Upper lobe of left lung (tissue), 6 donors: Measurements from ENCODE around the gene SNX24. TPM values are rescaled to one million over a fixed set of nuclear protein-coding genes. Genes with fewer than 3 reads are reported as not detected.

Experiments used
- ATAC-seq, 2 donors: fragments of 200-7000 bp; cut with Tn5 transposase; one replicate each; pipeline ENCODE4 v1.9.1; 2022; ENCODE audit warnings: mild to moderate bottlenecking in 2 of 2, moderate library complexity in 2 of 2; ENCODE audit not compliant: low FRiP score in 2 of 2
- DNase-seq, 2 donors: peaks; one replicate each; pipeline ENCODE4 v3.0.0-alpha.2; 2019 to 2020
- H3K27ac ChIP-seq, 4 donors: fragments of 200-600 bp; sonication (generic); one replicate each; pipeline ENCODE4 v1.5.1; 2016 to 2019
- H3K27me3 ChIP-seq, 4 donors: fragments of 200-600 bp; sonication (generic); one replicate each; pipeline ENCODE4 v1.5.1; 2017 to 2019
- H3K36me3 ChIP-seq, 4 donors: fragments of 200-600 bp; sonication (generic); one replicate each; pipeline ENCODE4 v1.5.1; 2016 to 2019
- H3K4me1 ChIP-seq, 4 donors: fragments of 200-600 bp; sonication (generic); one replicate each; pipeline ENCODE4 v1.5.1; 2018 to 2019
- H3K4me3 ChIP-seq, 4 donors: fragments of 200-600 bp; sonication (generic); one replicate each; pipeline ENCODE4 v1.5.1; 2017 to 2019; ENCODE audit warnings: mild to moderate bottlenecking in 2 of 4, moderate library complexity in 1 of 4
- H3K9me3 ChIP-seq, 4 donors: fragments of 200-600 bp; sonication (generic); one replicate each; pipeline ENCODE4 v1.5.1; 2018 to 2019
- CTCF ChIP-seq, 6 experiments: fragments of 450-650 bp in 4 of 6; fragments of 200-600 bp in 2 of 6; sonication (generic) in 2 of 6; IDR thresholded peaks; one replicate each; pipeline ENCODE4 v1.5.1; 2016 to 2019; ENCODE audit warnings: antibody characterized with exemption in 6 of 6
- EP300 ChIP-seq, 4 donors: sonication (generic); formaldehyde crosslinking; IDR thresholded peaks; one replicate each; pipeline ENCODE4 v1.5.1; 2017; ENCODE audit warnings: antibody characterized with exemption in 4 of 4, control low read depth in 2 of 4
- POLR2A ChIP-seq, 4 donors: fragments of 450-650 bp; IDR thresholded peaks; one replicate each; pipeline ENCODE4 v1.5.1; 2016 to 2017; ENCODE audit warnings: antibody characterized with exemption in 4 of 4, mild to moderate bottlenecking in 2 of 4
- POLR2AphosphoS5 ChIP-seq, 2 donors: sonication (generic); formaldehyde crosslinking; IDR thresholded peaks; one replicate each; pipeline ENCODE4 v1.5.1; 2017; ENCODE audit warnings: antibody characterized with exemption in 2 of 2
- WGBS, 2 donors: methylation state at CpG; one replicate each; pipeline ENCODE4 v1.1.5; 2017 to 2018; 5-methylcytosine and 5-hydroxymethylcytosine counted together
- total RNA-seq, 6 donors: library from RNA; depleted of rRNA in 4 of 6; stranded (reverse); fragments of >200 nt in 4 of 6; gene quantifications; one replicate each; pipeline versions ENCODE4 v1.1.0 to v1.2.1, GENCODE V29; 2016 to 2021
- donor health status: DM: no; HTN: no; CAD: no; lungs with moderate emphysema.
- donor health status: DM: no; HTN: yes; CAD: no; lungs with severe emphysema.

Gene SNX24
- total RNA-seq, 6 donors from 2014 or later: 24.2 to 61.8 (median 35.6) TPM

GRCh38 chr5:122929980-122930379 is 84.6 kb downstream of the SNX24 start:
- WGBS, 2 donors: 95 to 96% methylated on average over 1 of the region's 1 CpG
- H3K9me3 ChIP-seq: no peaks in the 10 kb centered on the region
- DNase-seq (no peak), ATAC-seq (no peak)
- H3K4me1 ChIP-seq: no peaks in the 10 kb centered on the region
- no peak overlapping the region for H3K27ac ChIP-seq
- no peak overlapping the region for H3K4me3 ChIP-seq
- no peaks in the 10 kb centered on the region for H3K36me3 ChIP-seq
- TF ChIP-seq POLR2A (IDR thresholded peaks at IDR 0.05) (no peak), POLR2AphosphoS5 (IDR thresholded peaks at IDR 0.05) (no peak), CTCF (IDR thresholded peaks at IDR 0.05) (no peak), EP300 (IDR thresholded peaks at IDR 0.05) (no peak)
- H3K27me3 ChIP-seq: no peaks in the 10 kb centered on the region

- Histone ChIP-seq H3K36me3 (no peaks in the 10 kb centered on the region), H3K4me1 (peaks cover 5 to 16% (median 7%) of the 10 kb centered on the region in 4 donors), H3K27me3 (no peaks in the 10 kb centered on the region), H3K27ac (no peak overlapping the region), H3K4me3 (no peak overlapping the region), H3K9me3 (no peaks in the 10 kb centered on the region)
- ATAC-seq (peak in 1 of 2 donors; percentile 16), DNase-seq (peak in 1 of 2 donors; percentile 12)
- 90% methylated on average over 7 of the region's 7 CpGs for WGBS, 2 donors
- no peak for TF ChIP-seq CTCF (IDR thresholded peaks at IDR 0.05)
- TF ChIP-seq POLR2A (IDR thresholded peaks at IDR 0.05): no peak
- no peak for TF ChIP-seq EP300 (IDR thresholded peaks at IDR 0.05)
- TF ChIP-seq POLR2AphosphoS5 (IDR thresholded peaks at IDR 0.05): no peak
These were observed 88.5 kb downstream of the SNX24 start for GRCh38 chr5:122933956-122934355.

GRCh38 chr5:122936088-122936487 is 90.7 kb downstream of the SNX24 start:
- 67 to 94% methylated on average over 1 of the region's 1 CpG for whole genome bisulfite sequencing, 2 donors
- H3K27me3 ChIP-seq: no peaks in the 10 kb centered on the region
- no peak for ATAC-seq

GRCh38 chr5:122937914-122938313 is 92.5 kb downstream of the SNX24 start:
- H3K4me3 ChIP-seq: no peak overlapping the region
- peaks cover 7 to 24% (median 14%) of the 10 kb centered on the region in 4 donors for H3K4me1 ChIP-seq
- 29 to 56% methylated on average over 4 of the region's 4 CpGs for WGBS, 2 donors
- no peak for TF ChIP-seq POLR2AphosphoS5 (IDR thresholded peaks at IDR 0.05)
- no peak for TF ChIP-seq POLR2A (IDR thresholded peaks at IDR 0.05)
- no peak overlapping the region for H3K27ac ChIP-seq
- H3K9me3 ChIP-seq: no peaks in the 10 kb centered on the region
- H3K27me3 ChIP-seq: no peaks in the 10 kb centered on the region
- H3K36me3 ChIP-seq: no peaks in the 10 kb centered on the region
- DNase-seq (peak; percentile 8 to 63), ATAC-seq (peak in 1 of 2 donors; percentile 53)

More at GRCh38 chr5:122936088-122936487, 90.7 kb downstream of the SNX24 start:
- Histone ChIP-seq H3K9me3 (no peaks in the 10 kb centered on the region), H3K36me3 (no peaks in the 10 kb centered on the region), H3K4me3 (no peak overlapping the region), H3K27ac (no peak overlapping the region), H3K4me1 (peaks cover 5 to 16% (median 7%) of the 10 kb centered on the region in 4 donors)
- TF ChIP-seq POLR2A (IDR thresholded peaks at IDR 0.05) (no peak), CTCF (IDR thresholded peaks at IDR 0.05) (no peak), EP300 (IDR thresholded peaks at IDR 0.05) (no peak), POLR2AphosphoS5 (IDR thresholded peaks at IDR 0.05) (no peak)
- no peak for DNase-seq

- Histone ChIP-seq H3K27ac (no peak overlapping the region), H3K4me3 (no peak overlapping the region), H3K27me3 (no peaks in the 10 kb centered on the region), H3K36me3 (no peaks in the 10 kb centered on the region), H3K4me1 (peaks cover 7 to 30% (median 20%) of the 10 kb centered on the region in 4 donors), H3K9me3 (no peaks in the 10 kb centered on the region)
- no peak for DNase-seq
- ATAC-seq: no peak
- WGBS, 2 donors: 99 to 100% methylated on average over 3 of the region's 3 CpGs
- TF ChIP-seq CTCF (IDR thresholded peaks at IDR 0.05) (no peak), POLR2AphosphoS5 (IDR thresholded peaks at IDR 0.05) (no peak), POLR2A (IDR thresholded peaks at IDR 0.05) (no peak), EP300 (IDR thresholded peaks at IDR 0.05) (no peak)
These were observed 95.5 kb downstream of the SNX24 start for GRCh38 chr5:122940890-122941289.
